HG03095 (cell line): ENCODE measurements around the gene CNTNAP1.

Experiments
- ATAC-seq: cut with Tn5 transposase; IDR thresholded peaks from one replicate; pipeline ENCODE4 v1.9.1; 2021; ENCODE audit warnings: moderate library complexity; ENCODE audit not compliant: unreplicated experiment

The CNTNAP1 gene

GRCh38 chr17:42669977-42670788 lies 12.1 kb upstream of the CNTNAP1 start:
- ATAC-seq, result no peak

- no peak for ATAC-seq
Measured at GRCh38 chr17:42670789-42671657, 11.3 kb upstream of the CNTNAP1 start.

GRCh38 chr17:42672038-42672437 lies 10.3 kb upstream of the CNTNAP1 start:
- ATAC-seq, result no peak

GRCh38 chr17:42673266-42673884 lies 9.0 kb upstream of the CNTNAP1 start:
- ATAC-seq, result no peak

- ATAC-seq, result no peak
Measured at GRCh38 chr17:42673885-42674754, 8.2 kb upstream of the CNTNAP1 start.

- no peak for ATAC-seq
Measured at GRCh38 chr17:42674755-42675347, 7.5 kb upstream of the CNTNAP1 start.

- no peak for ATAC-seq
Measured at GRCh38 chr17:42675348-42675964, 6.9 kb upstream of the CNTNAP1 start.

GRCh38 chr17:42675965-42676423 lies 6.3 kb upstream of the CNTNAP1 start:
- no peak for ATAC-seq

GRCh38 chr17:42676424-42677011 lies 5.8 kb upstream of the CNTNAP1 start, which contains the start of gene PLEKHH3:
PLEKHH3 (minus strand) TSS chr17:42676994; CDS start chr17:42676563, 431 bp downstream.
- ATAC-seq, result no peak

GRCh38 chr17:42677012-42677857 lies 5.1 kb upstream of the CNTNAP1 start:
- peak; percentile 48 for ATAC-seq

- ATAC-seq, result no peak
Measured at GRCh38 chr17:42677921-42678781, 4.2 kb upstream of the CNTNAP1 start.

GRCh38 chr17:42678951-42679491 lies 3.3 kb upstream of the CNTNAP1 start:
- no peak for ATAC-seq

GRCh38 chr17:42679492-42680330 lies 2.6 kb upstream of the CNTNAP1 start:
- ATAC-seq, result peak; percentile 18

- ATAC-seq, result no peak
Measured at GRCh38 chr17:42680331-42680808, 2.0 kb upstream of the CNTNAP1 start.

- no peak for ATAC-seq
Measured at GRCh38 chr17:42682722-42683403, 532 bp downstream of the CNTNAP1 start.
